HCT116 (cell line): ENCODE measurements around the gene CACNA1C. TPM values are rescaled to one million over a fixed set of nuclear protein-coding genes. Genes with fewer than 3 reads are reported as not detected.

Source experiments
- ATAC-seq: fragments of 200-7000 bp; cut with Tn5 transposase; 2 replicates; pipeline ENCODE4 v1.9.1; 2020; ENCODE audit warnings: mild to moderate bottlenecking, moderate library complexity
- BruUV-seq: library from RNA; stranded (reverse); fragments of 400-500 nt; replicated peaks from 2 replicates; lab custom pipeline; 2021; lab: Mats Ljungman, UMichigan
- CTCF ChIA-PET: fragments of 300-600 bp; sonication (Branson Sonifier 250); formaldehyde crosslinking; loops from one replicate; lab custom pipeline; 2021; ENCODE audit warnings: antibody characterized with exemption; lab: Charles Lee
- POLR2A ChIA-PET: fragments of 300-600, 350-600 bp; sonication (Branson Sonifier 250); formaldehyde crosslinking; loops from one replicate; lab custom pipeline; 2021; ENCODE audit warnings: antibody characterized with exemption; lab: Charles Lee
- RAD21 ChIA-PET, 2 experiments: fragments of 300-600 bp; sonication (Branson Sonifier 250); formaldehyde crosslinking; loops; one replicate each; lab custom pipeline; 2023; ENCODE audit warnings: low total read pairs in 2 of 2; ENCODE audit not compliant: uncharacterized antibody in 2 of 2, unreplicated experiment in 2 of 2, low non-redundant PET in 1 of 2; lab: Charles Lee
- DNase-seq: peaks from one replicate; pipeline ENCODE4 v3.0.0-alpha.2; 2010; ENCODE audit warnings: low read depth, low spot score
- H2AFZ ChIP-seq: fragments of 200-600 bp; shearing (Covaris generic), sonication (generic); 2 replicates; pipeline ENCODE4 v1.6.1; 2017; ENCODE audit warnings: low read depth, mixed run types, mixed read lengths, antibody characterized with exemption, low read length; ENCODE audit not compliant: poor library complexity, severe bottlenecking
- H3K27ac ChIP-seq: 2 replicates; pipeline ENCODE4 v1.5.1; 2012; ENCODE audit warnings: low read depth, low read length
- H3K27me3 ChIP-seq: fragments of 200-600 bp; sonication (generic); 2 replicates; pipeline ENCODE4 v1.6.1; 2016; ENCODE audit warnings: mixed run types, low read length, mixed read lengths; ENCODE audit not compliant: insufficient read depth
- H3K36me3 ChIP-seq, 2 experiments: fragments of 200-500 bp in 1 of 2; fragments of 200-600 bp in 1 of 2; sonication (Bioruptor generic) in 1 of 2; sonication (generic) in 1 of 2; 2 replicates each; pipeline versions ENCODE4 v1.5.1 to v1.6.1; 2014 to 2016; ENCODE audit warnings: low read length in 2 of 2, inconsistent platforms in 1 of 2, mixed read lengths in 1 of 2, mixed run types in 1 of 2; ENCODE audit not compliant: insufficient read depth in 2 of 2, control insufficient read depth in 1 of 2
- H3K4me1 ChIP-seq, 2 experiments: fragments of 200-600 bp in 1 of 2; sonication (generic) in 1 of 2; 2 replicates each; pipeline versions ENCODE4 v1.5.1 to v1.6.1; 2012 to 2017; ENCODE audit warnings: low read length in 2 of 2, inconsistent platforms in 1 of 2, mild to moderate bottlenecking in 1 of 2, mixed read lengths in 1 of 2, mixed run types in 1 of 2, moderate library complexity in 1 of 2; ENCODE audit not compliant: insufficient read depth in 2 of 2, control insufficient read depth in 1 of 2
- H3K4me2 ChIP-seq: fragments of 200-600 bp; sonication (generic); 2 replicates; pipeline ENCODE4 v1.6.1; 2017; ENCODE audit warnings: mixed run types, low read length, mixed read lengths
- H3K4me3 ChIP-seq, 2 experiments: fragments of 200-600 bp in 1 of 2; sonication (generic) in 1 of 2; replicated peaks in 1 of 2; 2 replicates each; pipeline ENCODE4 v1.5.1; 2011 to 2016; ENCODE audit warnings: low read length in 2 of 2, control low read depth in 1 of 2, low read depth in 1 of 2, mild to moderate bottlenecking in 1 of 2, mixed read lengths in 1 of 2, mixed run types in 1 of 2
- H3K79me2 ChIP-seq: fragments of 200-600 bp; sonication (generic); 2 replicates; pipeline ENCODE4 v1.6.1; 2017; ENCODE audit warnings: mild to moderate bottlenecking, mixed run types, low read length, moderate library complexity, mixed read lengths; ENCODE audit not compliant: insufficient read depth
- H3K9ac ChIP-seq: fragments of 200-600 bp; sonication (generic); 2 replicates; pipeline ENCODE4 v1.6.1; 2016; ENCODE audit warnings: low read length, mixed read lengths
- H3K9me2 ChIP-seq: fragments of 200-600 bp; sonication (generic), shearing (Covaris generic); 2 replicates; pipeline ENCODE4 v1.6.1; 2017; ENCODE audit warnings: mixed run types, mild to moderate bottlenecking, moderate library complexity; ENCODE audit not compliant: insufficient read depth
- H3K9me3 ChIP-seq, 2 experiments: fragments of 200-500 bp in 1 of 2; fragments of 200-600 bp in 1 of 2; sonication (Bioruptor generic) in 1 of 2; sonication (generic) in 1 of 2; 2 replicates each; pipeline ENCODE4 v1.6.1; 2014 to 2017; ENCODE audit warnings: low read length in 2 of 2, mixed read lengths in 2 of 2, inconsistent platforms in 1 of 2, low read depth in 1 of 2, mild to moderate bottlenecking in 1 of 2, mixed run types in 1 of 2, moderate library complexity in 1 of 2; ENCODE audit not compliant: control insufficient read depth in 1 of 2, insufficient read depth in 1 of 2
- H4K20me1 ChIP-seq: fragments of 200-600 bp; sonication (generic), shearing (Covaris generic); 2 replicates; pipeline ENCODE4 v1.6.1; 2017; ENCODE audit warnings: mixed run types, mild to moderate bottlenecking, moderate library complexity; ENCODE audit not compliant: insufficient read depth
- CBX3 ChIP-seq: IDR thresholded peaks from 2 replicates; pipeline ENCODE4 v1.6.1; 2012; ENCODE audit warnings: low read depth
- CEBPB ChIP-seq: IDR thresholded peaks from 2 replicates; pipeline ENCODE4 v1.6.1; 2012; ENCODE audit warnings: low read depth
- EGR1 ChIP-seq: IDR thresholded peaks from 2 replicates; pipeline ENCODE4 v1.6.1; 2012; ENCODE audit warnings: low read depth
- ELF1 ChIP-seq: IDR thresholded peaks from 2 replicates; pipeline ENCODE4 v1.6.1; 2012; ENCODE audit warnings: low read depth, borderline replicate concordance
- EZH2 ChIP-seq: fragments of 200-600 bp; sonication (generic); IDR thresholded peaks from 2 replicates; pipeline ENCODE4 v1.6.1; 2017; ENCODE audit warnings: antibody characterized with exemption, mixed run types
- FOSL1 ChIP-seq: IDR thresholded peaks from 2 replicates; pipeline ENCODE4 v1.6.1; 2012; ENCODE audit warnings: low read depth
- JUND ChIP-seq: IDR thresholded peaks from 2 replicates; pipeline ENCODE4 v1.6.1; 2012
- POLR2A ChIP-seq: IDR thresholded peaks from 2 replicates; pipeline ENCODE4 v1.7.0; 2011; ENCODE audit warnings: borderline replicate concordance; ENCODE audit not compliant: insufficient read depth, insufficient read length; ENCODE audit errors: extremely low read depth
- POLR2AphosphoS5 ChIP-seq: IDR thresholded peaks from 2 replicates; pipeline ENCODE4 v1.6.1; 2011; ENCODE audit warnings: mild to moderate bottlenecking, low read depth, low read length, moderate library complexity
- SIN3A ChIP-seq: IDR thresholded peaks from 2 replicates; pipeline ENCODE4 v1.6.1; 2012; ENCODE audit warnings: low read depth
- SP1 ChIP-seq: IDR thresholded peaks from 2 replicates; pipeline ENCODE4 v1.6.1; 2012; ENCODE audit warnings: low read depth
- SRF ChIP-seq: IDR thresholded peaks from 2 replicates; pipeline ENCODE4 v1.6.1; 2012; ENCODE audit warnings: low read depth
- YY1 ChIP-seq: IDR thresholded peaks from 2 replicates; pipeline ENCODE4 v1.6.1; 2011; ENCODE audit warnings: low read length, low read depth, moderate library complexity, mild to moderate bottlenecking; ENCODE audit not compliant: insufficient replicate concordance; ENCODE audit errors: extremely low read depth
- ZBTB33 ChIP-seq: IDR thresholded peaks from 2 replicates; pipeline ENCODE4 v1.6.1; 2011; ENCODE audit warnings: mild to moderate bottlenecking, low read length, moderate library complexity; ENCODE audit not compliant: insufficient replicate concordance; ENCODE audit errors: extremely low read depth
- ZNF274 ChIP-seq: fragments of 200-500 bp; sonication (Bioruptor generic); IDR thresholded peaks from 2 replicates; pipeline ENCODE4 v1.6.1; 2014; ENCODE audit warnings: mild to moderate bottlenecking, low read depth, low read length, inconsistent platforms
- intact Hi-C: fragments of 100-400 bp; cut with micrococcal nuclease; formaldehyde crosslinking; loops from 2 replicates; pipeline ENCODE4 v1.10.0; 2022
- total RNA-seq: library from RNA; stranded (reverse); gene quantifications from one replicate; pipeline ENCODE4 v1.2.1, GENCODE V29; 2021; ENCODE audit not compliant: unreplicated experiment
- TF ChIP-seq, protein P1 (sequence below): IDR thresholded peaks from 2 replicates; pipeline ENCODE4 v1.6.1; 2012
- TF ChIP-seq, protein P2 (sequence below): IDR thresholded peaks from 2 replicates; pipeline ENCODE4 v1.6.1; 2012
- TF ChIP-seq, protein P3 (sequence below): IDR thresholded peaks from 2 replicates; pipeline ENCODE4 v1.6.1; 2012; ENCODE audit warnings: low read depth

Gene CACNA1C
- total RNA-seq, 1 experiment from 2014 or later, result 0.05 TPM

GRCh38 chr12:2402073-2402579 lies 349.3 kb downstream of the CACNA1C start (continued):
- TF ChIP-seq ZBTB33 (no peak), CEBPB (no peak), SIN3A (no peak), YY1 (no peak), POLR2AphosphoS5 (no peak), POLR2A (no peak), EZH2 (no peak)
- TF ChIP-seq, protein P1, sequence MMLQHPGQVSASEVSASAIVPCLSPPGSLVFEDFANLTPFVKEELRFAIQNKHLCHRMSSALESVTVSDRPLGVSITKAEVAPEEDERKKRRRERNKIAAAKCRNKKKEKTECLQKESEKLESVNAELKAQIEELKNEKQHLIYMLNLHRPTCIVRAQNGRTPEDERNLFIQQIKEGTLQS, result no peak
- TF ChIP-seq, protein P2, sequence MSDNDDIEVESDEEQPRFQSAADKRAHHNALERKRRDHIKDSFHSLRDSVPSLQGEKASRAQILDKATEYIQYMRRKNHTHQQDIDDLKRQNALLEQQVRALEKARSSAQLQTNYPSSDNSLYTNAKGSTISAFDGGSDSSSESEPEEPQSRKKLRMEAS, result no peak

- Histone ChIP-seq H3K9me2 (no peaks in the 10 kb centered on the region), H3K79me2 (no peaks in the 10 kb centered on the region), H3K36me3 (no peaks in the 10 kb centered on the region), H3K4me1 (peaks cover 0 to under 1% of the 10 kb centered on the region in 2 experiments; a peak in 2 of 4 replicates), H3K27ac (no peak overlapping the region), H3K4me3 (no peak overlapping the region), H3K27me3 (peaks cover 19% of the 10 kb centered on the region), H3K4me2 (no peak overlapping the region), H2AFZ (no peak overlapping the region), H4K20me1 (no peaks in the 10 kb centered on the region), H3K9me3 (no peaks in the 10 kb centered on the region), H3K9ac (no peak overlapping the region)
- ChIA-PET CTCF (interaction anchor here (1.2 kb wide), 1 partner anchor 8 kb away, joined by 3 read pairs; no protein-coding TSS in a partner anchor), RAD21 (no interaction called here), POLR2A (no interaction called here)
- BruUV-seq, result no TSS peak
- intact Hi-C loops, result no loop called here
- DNase-seq (no peak), ATAC-seq (no peak)
- no peak for TF ChIP-seq POLR2A
- no peak for TF ChIP-seq CBX3
- TF ChIP-seq, protein P3, sequence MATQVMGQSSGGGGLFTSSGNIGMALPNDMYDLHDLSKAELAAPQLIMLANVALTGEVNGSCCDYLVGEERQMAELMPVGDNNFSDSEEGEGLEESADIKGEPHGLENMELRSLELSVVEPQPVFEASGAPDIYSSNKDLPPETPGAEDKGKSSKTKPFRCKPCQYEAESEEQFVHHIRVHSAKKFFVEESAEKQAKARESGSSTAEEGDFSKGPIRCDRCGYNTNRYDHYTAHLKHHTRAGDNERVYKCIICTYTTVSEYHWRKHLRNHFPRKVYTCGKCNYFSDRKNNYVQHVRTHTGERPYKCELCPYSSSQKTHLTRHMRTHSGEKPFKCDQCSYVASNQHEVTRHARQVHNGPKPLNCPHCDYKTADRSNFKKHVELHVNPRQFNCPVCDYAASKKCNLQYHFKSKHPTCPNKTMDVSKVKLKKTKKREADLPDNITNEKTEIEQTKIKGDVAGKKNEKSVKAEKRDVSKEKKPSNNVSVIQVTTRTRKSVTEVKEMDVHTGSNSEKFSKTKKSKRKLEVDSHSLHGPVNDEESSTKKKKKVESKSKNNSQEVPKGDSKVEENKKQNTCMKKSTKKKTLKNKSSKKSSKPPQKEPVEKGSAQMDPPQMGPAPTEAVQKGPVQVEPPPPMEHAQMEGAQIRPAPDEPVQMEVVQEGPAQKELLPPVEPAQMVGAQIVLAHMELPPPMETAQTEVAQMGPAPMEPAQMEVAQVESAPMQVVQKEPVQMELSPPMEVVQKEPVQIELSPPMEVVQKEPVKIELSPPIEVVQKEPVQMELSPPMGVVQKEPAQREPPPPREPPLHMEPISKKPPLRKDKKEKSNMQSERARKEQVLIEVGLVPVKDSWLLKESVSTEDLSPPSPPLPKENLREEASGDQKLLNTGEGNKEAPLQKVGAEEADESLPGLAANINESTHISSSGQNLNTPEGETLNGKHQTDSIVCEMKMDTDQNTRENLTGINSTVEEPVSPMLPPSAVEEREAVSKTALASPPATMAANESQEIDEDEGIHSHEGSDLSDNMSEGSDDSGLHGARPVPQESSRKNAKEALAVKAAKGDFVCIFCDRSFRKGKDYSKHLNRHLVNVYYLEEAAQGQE, result no peak
- no peak for TF ChIP-seq SP1
- TF ChIP-seq YY1, result no peak
- TF ChIP-seq, protein P1, result no peak
- no peak for TF ChIP-seq CEBPB
- TF ChIP-seq JUND, result no peak
- TF ChIP-seq POLR2AphosphoS5, result no peak
- no peak for TF ChIP-seq SRF
- no peak for TF ChIP-seq ZNF274
- TF ChIP-seq EGR1, result no peak
- no peak for TF ChIP-seq FOSL1
- no peak for TF ChIP-seq ELF1
- no peak for TF ChIP-seq EZH2
These were observed 350.6 kb downstream of the CACNA1C start for GRCh38 chr12:2403221-2403976.
